ENCODE data around the gene HOOK2. TPM values are rescaled to one million over a fixed set of nuclear protein-coding genes. Genes with fewer than 3 reads are reported as not detected.

HOOK2 gene
- total and polyA plus RNA-seq, 2 of the 13 experiments (the other 11 are each of a cell fraction or from before 2014, with no cell fraction given), result 9.2 to 12.9 TPM

DNA sequence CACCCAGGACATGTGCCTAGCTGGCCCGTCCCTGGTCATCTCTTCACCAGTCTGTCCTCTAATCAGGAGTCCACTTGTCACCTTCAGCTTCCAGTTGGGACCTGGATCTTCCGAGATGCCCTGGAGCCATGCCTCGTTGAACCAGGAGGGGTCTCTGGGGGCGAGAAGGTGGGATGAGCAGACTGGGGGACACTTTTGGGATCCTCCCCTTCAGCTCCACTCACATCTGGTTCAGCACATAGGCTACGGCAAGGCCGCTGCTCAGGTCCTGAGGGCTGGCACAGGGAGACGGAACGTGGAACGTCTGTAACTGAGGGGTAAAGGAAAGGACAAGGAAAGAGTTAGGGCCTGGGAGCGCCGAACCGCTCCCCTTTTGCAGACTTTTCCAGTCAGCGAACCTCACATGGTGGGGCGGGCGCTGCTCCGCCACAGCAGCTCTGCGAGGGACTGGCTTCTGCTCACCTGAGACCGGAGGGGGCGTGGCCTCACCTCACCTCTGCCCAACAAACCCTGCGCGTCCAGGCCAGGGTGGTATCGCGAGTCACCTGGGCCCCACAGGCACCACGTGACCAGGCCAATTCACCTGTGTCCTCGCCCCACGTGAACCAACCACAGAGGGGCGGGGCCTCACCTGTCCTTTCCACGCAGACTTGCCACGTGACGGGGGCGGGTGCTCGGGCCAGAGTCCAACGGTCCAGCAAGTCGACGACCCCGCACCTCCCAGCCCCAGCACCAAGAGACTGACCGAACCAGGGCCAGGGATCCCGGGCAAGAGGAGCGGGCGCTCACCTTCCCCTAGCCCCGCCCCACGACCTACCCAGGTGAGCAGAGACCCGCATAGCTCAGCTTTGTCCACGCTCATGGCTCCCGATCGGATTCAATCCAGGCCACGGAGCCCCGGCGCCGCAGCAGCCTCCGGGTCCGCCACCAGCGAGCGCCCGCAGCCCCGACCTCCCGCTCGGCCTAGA is at the start of gene HOOK2 (continued):
- TF ChIP-seq, protein P1, sequence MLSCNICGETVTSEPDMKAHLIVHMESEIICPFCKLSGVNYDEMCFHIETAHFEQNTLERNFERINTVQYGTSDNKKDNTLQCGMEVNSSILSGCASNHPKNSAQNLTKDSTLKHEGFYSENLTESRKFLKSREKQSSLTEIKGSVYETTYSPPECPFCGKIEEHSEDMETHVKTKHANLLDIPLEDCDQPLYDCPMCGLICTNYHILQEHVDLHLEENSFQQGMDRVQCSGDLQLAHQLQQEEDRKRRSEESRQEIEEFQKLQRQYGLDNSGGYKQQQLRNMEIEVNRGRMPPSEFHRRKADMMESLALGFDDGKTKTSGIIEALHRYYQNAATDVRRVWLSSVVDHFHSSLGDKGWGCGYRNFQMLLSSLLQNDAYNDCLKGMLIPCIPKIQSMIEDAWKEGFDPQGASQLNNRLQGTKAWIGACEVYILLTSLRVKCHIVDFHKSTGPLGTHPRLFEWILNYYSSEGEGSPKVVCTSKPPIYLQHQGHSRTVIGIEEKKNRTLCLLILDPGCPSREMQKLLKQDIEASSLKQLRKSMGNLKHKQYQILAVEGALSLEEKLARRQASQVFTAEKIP (CRISPR knock-in tag; IDR thresholded peaks at IDR 0.05; ENCODE audit: borderline replicate concordance), result no peak
- no peak for TF ChIP-seq NCOR1 (IDR thresholded peaks at IDR 0.05; ENCODE audit: borderline replicate concordance, low read length)
- TF ChIP-seq NR1H2 (CRISPR knock-in tag; IDR thresholded peaks at IDR 0.05; ENCODE audit: borderline replicate concordance, low read depth), result no peak
- TF ChIP-seq, protein P2, sequence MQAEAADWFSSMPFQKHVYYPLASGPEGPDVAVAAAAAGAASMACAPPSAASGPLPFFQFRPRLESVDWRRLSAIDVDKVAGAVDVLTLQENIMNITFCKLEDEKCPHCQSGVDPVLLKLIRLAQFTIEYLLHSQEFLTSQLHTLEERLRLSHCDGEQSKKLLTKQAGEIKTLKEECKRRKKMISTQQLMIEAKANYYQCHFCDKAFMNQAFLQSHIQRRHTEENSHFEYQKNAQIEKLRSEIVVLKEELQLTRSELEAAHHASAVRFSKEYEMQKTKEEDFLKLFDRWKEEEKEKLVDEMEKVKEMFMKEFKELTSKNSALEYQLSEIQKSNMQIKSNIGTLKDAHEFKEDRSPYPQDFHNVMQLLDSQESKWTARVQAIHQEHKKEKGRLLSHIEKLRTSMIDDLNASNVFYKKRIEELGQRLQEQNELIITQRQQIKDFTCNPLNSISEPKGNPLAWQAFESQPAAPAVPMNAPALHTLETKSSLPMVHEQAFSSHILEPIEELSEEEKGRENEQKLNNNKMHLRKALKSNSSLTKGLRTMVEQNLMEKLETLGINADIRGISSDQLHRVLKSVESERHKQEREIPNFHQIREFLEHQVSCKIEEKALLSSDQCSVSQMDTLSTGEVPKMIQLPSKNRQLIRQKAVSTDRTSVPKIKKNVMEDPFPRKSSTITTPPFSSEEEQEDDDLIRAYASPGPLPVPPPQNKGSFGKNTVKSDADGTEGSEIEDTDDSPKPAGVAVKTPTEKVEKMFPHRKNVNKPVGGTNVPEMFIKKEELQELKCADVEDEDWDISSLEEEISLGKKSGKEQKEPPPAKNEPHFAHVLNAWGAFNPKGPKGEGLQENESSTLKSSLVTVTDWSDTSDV (CRISPR knock-in tag; IDR thresholded peaks at IDR 0.05), result peak; percentile 42
- peak; percentile 24; the same call in 1 of the 2 replicates for TF ChIP-seq NRL (CRISPR knock-in tag; IDR thresholded peaks at IDR 0.05; ENCODE audit: borderline replicate concordance)
- TF ChIP-seq RAD51 (IDR thresholded peaks at IDR 0.05; ENCODE audit: borderline replicate concordance), result peak; percentile 80
- TF ChIP-seq, protein P3, sequence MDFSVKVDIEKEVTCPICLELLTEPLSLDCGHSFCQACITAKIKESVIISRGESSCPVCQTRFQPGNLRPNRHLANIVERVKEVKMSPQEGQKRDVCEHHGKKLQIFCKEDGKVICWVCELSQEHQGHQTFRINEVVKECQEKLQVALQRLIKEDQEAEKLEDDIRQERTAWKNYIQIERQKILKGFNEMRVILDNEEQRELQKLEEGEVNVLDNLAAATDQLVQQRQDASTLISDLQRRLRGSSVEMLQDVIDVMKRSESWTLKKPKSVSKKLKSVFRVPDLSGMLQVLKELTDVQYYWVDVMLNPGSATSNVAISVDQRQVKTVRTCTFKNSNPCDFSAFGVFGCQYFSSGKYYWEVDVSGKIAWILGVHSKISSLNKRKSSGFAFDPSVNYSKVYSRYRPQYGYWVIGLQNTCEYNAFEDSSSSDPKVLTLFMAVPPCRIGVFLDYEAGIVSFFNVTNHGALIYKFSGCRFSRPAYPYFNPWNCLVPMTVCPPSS (IDR thresholded peaks at IDR 0.05), result no peak
- TF ChIP-seq ZFP82 (CRISPR knock-in tag; IDR thresholded peaks at IDR 0.05; ENCODE audit: borderline replicate concordance), result no peak
- TF ChIP-seq, protein P4, sequence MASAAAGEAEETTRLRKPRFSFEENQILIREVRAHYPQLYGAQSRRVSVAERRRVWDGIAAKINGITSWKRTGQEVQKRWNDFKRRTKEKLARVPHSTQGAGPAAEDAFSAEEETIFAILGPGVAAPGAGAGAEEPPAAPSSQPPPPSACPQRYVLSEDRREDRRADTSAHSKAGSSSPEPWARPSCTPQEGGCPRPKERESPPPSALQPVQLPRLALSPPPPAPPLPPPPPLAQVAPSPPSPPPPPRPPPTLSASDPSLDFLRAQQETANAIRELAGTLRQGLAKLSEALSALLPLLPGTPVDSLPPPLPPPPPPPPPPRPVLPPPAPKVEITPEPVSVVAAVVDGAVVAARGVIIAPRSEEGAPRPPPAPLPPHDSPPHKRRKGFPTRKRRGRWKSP (CRISPR knock-in tag; IDR thresholded peaks at IDR 0.05), result 0 out of 2 replicates have a peak, but pooled peaks have one; percentile 8
- TF ChIP-seq HNF4A (CRISPR knock-in tag; IDR thresholded peaks at IDR 0.05), result peak; percentile 45; the same call in 1 of the 2 replicates
- no peak for TF ChIP-seq PCBP2 (optimal IDR thresholded peaks at IDR 0.05; ENCODE audit: low read depth, low read length, poor library complexity, severe bottlenecking)
- no peak for TF ChIP-seq NR3C1 (CRISPR knock-in tag; IDR thresholded peaks at IDR 0.05)
- TF ChIP-seq TBX2 (CRISPR knock-in tag; IDR thresholded peaks at IDR 0.05; ENCODE audit: borderline replicate concordance), result 0 out of 2 replicates have a peak, but pooled peaks have one; percentile 30
- no peak for TF ChIP-seq HMG20A (CRISPR knock-in tag; IDR thresholded peaks at IDR 0.05; ENCODE audit: borderline replicate concordance)
- TF ChIP-seq ZNF292 (CRISPR knock-in tag; IDR thresholded peaks at IDR 0.05; ENCODE audit: borderline replicate concordance, low read depth), result no peak

Data from HepG2 (cell line).